ENCODE results near the gene FLT1. TPM values are rescaled to one million over a fixed set of nuclear protein-coding genes. Genes with fewer than 3 reads are reported as not detected.

FLT1 gene
- total RNA-seq, 1 experiment from 2014 or later: 0.25 TPM

DNA sequence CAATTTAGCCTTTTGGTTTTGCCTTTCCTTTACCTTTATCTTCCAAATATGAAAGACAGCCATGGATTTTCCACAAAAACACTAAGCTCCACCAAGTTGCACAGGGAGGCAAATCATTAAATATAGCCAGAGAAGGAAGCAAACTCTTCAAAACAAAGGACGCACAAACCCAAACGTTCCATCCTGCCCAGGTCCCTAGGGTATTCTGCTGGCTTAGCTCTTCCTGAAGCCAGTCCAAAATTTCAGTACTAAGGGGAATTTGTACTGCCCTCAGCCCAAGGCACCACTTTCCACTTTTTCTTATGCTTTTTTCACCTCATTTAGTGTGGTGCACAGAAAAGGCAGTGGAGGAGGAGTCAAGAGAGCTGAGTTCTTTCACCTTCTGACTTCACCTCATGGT lies 169.9 kb downstream of the FLT1 start:
- Histone ChIP-seq H3K4me1 (ENCODE audit: control insufficient read depth in 1 of 2, insufficient read depth in 2 of 2, low read length in 2 of 2) (no peaks in the 10 kb centered on the region), H3K9ac (ENCODE audit: low read length) (no peak overlapping the region), H3K36me3 (ENCODE audit: control insufficient read depth in 1 of 2, insufficient read depth in 2 of 2, low read length in 2 of 2) (no peaks in the 10 kb centered on the region), H3K27me3 (ENCODE audit: insufficient read depth, low read length) (no peaks in the 10 kb centered on the region), H2AFZ (ENCODE audit: low read depth, low read length, poor library complexity, severe bottlenecking) (no peak overlapping the region), H3K79me2 (ENCODE audit: insufficient read depth, low read length) (no peaks in the 10 kb centered on the region), H3K4me2 (ENCODE audit: low read length) (no peak overlapping the region), H3K9me2 (ENCODE audit: insufficient read depth) (no peaks in the 10 kb centered on the region), H3K9me3 (ENCODE audit: control insufficient read depth in 1 of 2, insufficient read depth in 1 of 2, low read depth in 1 of 2, low read length in 2 of 2) (no peaks in the 10 kb centered on the region), H3K27ac (ENCODE audit: low read depth, low read length) (no peak overlapping the region), H3K4me3 (replicated peaks in 1 of 2; ENCODE audit: low read depth in 1 of 2, low read length in 2 of 2) (no peak overlapping the region), H4K20me1 (ENCODE audit: insufficient read depth) (no peaks in the 10 kb centered on the region)
- POLR2A ChIA-PET: no interaction called here
- ATAC-seq (no peak), DNase-seq (ENCODE audit: low read depth, low spot score) (no peak)
- CTCF ChIA-PET: interaction anchor here (1.8 kb wide), 1 partner anchor 472 kb away, joined by 8 read pairs; no protein-coding TSS in a partner anchor
- RAD21 ChIA-PET (ENCODE audit: low non-redundant PET in 1 of 2, low total read pairs in 2 of 2, uncharacterized antibody in 2 of 2, unreplicated experiment in 2 of 2): no interaction called here
- no TSS peak for BruUV-seq (replicated peaks)
- no peak for TF ChIP-seq ZFX (IDR thresholded peaks at IDR 0.05)
- TF ChIP-seq ZNF274 (IDR thresholded peaks at IDR 0.05; ENCODE audit: low read depth, low read length): no peak
- no peak for TF ChIP-seq FOSL1 (IDR thresholded peaks at IDR 0.05; ENCODE audit: low read depth)
- no peak for TF ChIP-seq CBX3 (IDR thresholded peaks at IDR 0.05; ENCODE audit: low read depth)
- TF ChIP-seq SP1 (IDR thresholded peaks at IDR 0.05; ENCODE audit: low read depth): no peak
- TF ChIP-seq RAD21 (IDR thresholded peaks at IDR 0.05; ENCODE audit: low read depth): no peak
- TF ChIP-seq CTCF (IDR thresholded peaks at IDR 0.05 in 2 of 3, conservative IDR thresholded peaks at IDR 0.05 in 1 of 3; ENCODE audit: borderline replicate concordance in 1 of 3, insufficient read depth in 1 of 3, low read depth in 2 of 3, low read length in 2 of 3): no peak
- TF ChIP-seq, protein P1, sequence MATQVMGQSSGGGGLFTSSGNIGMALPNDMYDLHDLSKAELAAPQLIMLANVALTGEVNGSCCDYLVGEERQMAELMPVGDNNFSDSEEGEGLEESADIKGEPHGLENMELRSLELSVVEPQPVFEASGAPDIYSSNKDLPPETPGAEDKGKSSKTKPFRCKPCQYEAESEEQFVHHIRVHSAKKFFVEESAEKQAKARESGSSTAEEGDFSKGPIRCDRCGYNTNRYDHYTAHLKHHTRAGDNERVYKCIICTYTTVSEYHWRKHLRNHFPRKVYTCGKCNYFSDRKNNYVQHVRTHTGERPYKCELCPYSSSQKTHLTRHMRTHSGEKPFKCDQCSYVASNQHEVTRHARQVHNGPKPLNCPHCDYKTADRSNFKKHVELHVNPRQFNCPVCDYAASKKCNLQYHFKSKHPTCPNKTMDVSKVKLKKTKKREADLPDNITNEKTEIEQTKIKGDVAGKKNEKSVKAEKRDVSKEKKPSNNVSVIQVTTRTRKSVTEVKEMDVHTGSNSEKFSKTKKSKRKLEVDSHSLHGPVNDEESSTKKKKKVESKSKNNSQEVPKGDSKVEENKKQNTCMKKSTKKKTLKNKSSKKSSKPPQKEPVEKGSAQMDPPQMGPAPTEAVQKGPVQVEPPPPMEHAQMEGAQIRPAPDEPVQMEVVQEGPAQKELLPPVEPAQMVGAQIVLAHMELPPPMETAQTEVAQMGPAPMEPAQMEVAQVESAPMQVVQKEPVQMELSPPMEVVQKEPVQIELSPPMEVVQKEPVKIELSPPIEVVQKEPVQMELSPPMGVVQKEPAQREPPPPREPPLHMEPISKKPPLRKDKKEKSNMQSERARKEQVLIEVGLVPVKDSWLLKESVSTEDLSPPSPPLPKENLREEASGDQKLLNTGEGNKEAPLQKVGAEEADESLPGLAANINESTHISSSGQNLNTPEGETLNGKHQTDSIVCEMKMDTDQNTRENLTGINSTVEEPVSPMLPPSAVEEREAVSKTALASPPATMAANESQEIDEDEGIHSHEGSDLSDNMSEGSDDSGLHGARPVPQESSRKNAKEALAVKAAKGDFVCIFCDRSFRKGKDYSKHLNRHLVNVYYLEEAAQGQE (IDR thresholded peaks at IDR 0.05; ENCODE audit: low read depth): no peak
- TF ChIP-seq MAX (IDR thresholded peaks at IDR 0.05): no peak
- no peak for TF ChIP-seq YY1 (IDR thresholded peaks at IDR 0.05; ENCODE audit: extremely low read depth, insufficient replicate concordance, low read depth, low read length)
- intact Hi-C loops (cut with micrococcal nuclease): loop anchor here (10.0 kb wide), 1 partner anchor 1040 kb away; no protein-coding TSS in a partner anchor
